ENCODE data around the gene NCOA7. TPM values are rescaled to one million over a fixed set of nuclear protein-coding genes. Genes with fewer than 3 reads are reported as not detected.

The NCOA7 gene
- total RNA-seq, 4 donors from 2014 or later: 11.1 to 28.4 (median 22.1) TPM

DNA sequence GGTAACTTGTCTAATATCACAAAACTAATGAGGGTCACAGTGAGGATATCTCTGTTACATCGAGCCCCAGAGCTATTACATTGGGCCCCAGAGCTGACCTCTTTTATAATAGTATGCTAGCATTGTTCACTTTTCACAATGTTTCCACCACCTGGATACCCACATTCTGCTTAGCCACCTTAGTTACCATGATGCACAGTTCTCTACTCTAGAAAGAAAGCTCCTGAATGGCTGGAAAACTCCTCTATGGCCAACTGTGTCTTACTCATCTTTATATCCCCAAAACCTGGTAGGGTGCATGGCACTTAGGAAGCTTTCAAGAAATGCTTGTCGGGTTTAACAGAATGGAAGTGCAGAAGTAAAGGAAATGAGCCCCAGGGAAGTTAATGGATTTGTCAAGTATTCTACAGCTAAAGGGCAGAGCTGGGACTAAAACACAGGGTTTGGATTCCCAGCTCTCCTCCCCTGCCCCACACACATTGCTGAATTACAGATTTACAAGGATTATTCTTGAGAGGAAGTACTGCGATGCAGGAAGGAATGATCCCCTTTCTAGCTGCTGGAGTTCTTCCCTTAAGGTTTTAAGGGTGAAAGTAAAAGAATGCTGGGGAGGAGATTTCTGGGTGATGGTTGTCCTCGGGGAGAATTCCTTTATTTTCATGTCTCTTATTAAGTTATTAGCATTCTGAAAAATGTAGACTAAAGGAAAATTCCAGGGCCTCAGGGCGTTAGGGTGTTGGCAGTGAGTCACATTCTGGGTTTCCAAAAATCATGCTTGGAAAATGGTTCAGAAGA lies 149.7 kb downstream of the NCOA7 start:
- TF ChIP-seq POLR2AphosphoS5 (IDR thresholded peaks at IDR 0.05): no peak
- no peak for TF ChIP-seq CTCF (IDR thresholded peaks at IDR 0.05)
- no peak for TF ChIP-seq EP300 (IDR thresholded peaks at IDR 0.05)
- no peak for TF ChIP-seq POLR2A (IDR thresholded peaks at IDR 0.05)
- no peak for DNase-seq (ENCODE audit: low spot score in 2 of 2)
- H3K4me1 ChIP-seq: peaks cover 51% of the 10 kb centered on the region
- H3K9me3 ChIP-seq: no peaks in the 10 kb centered on the region
- no peak overlapping the region for H3K4me3 ChIP-seq
- H3K27me3 ChIP-seq: no peaks in the 10 kb centered on the region
- no peaks in the 10 kb centered on the region for H3K36me3 ChIP-seq
- no peak overlapping the region for H3K27ac ChIP-seq
- WGBS: 31% methylated on average over 5 of the region's 5 CpGs

- no peaks in the 10 kb centered on the region for H3K9me3 ChIP-seq
- no peaks in the 10 kb centered on the region for H3K27me3 ChIP-seq
- H3K27ac ChIP-seq: no peak overlapping the region
- DNase-seq (ENCODE audit: low spot score in 2 of 2): no peak
- no peak overlapping the region for H3K4me3 ChIP-seq
- no peaks in the 10 kb centered on the region for H3K36me3 ChIP-seq
- peaks cover 71% of the 10 kb centered on the region for H3K4me1 ChIP-seq
- 53% methylated on average over 10 of the region's 10 CpGs for WGBS
- no peak for TF ChIP-seq EP300 (IDR thresholded peaks at IDR 0.05)
- TF ChIP-seq POLR2A (IDR thresholded peaks at IDR 0.05): no peak
- no peak for TF ChIP-seq CTCF (IDR thresholded peaks at IDR 0.05)
- no peak for TF ChIP-seq POLR2AphosphoS5 (IDR thresholded peaks at IDR 0.05)
Observed at GRCh38 chr6:125942672-125943527, 152.1 kb downstream of the NCOA7 start.

- peaks cover 74% of the 10 kb centered on the region for H3K4me1 ChIP-seq
Observed at GRCh38 chr6:125943528-125944433, 153.0 kb downstream of the NCOA7 start.

GRCh38 chr6:125944434-125944816 lies 153.7 kb downstream of the NCOA7 start:
- Histone ChIP-seq H3K27me3 (no peaks in the 10 kb centered on the region), H3K9me3 (no peaks in the 10 kb centered on the region), H3K4me1 (peaks cover 74% of the 10 kb centered on the region), H3K36me3 (no peaks in the 10 kb centered on the region), H3K4me3 (no peak overlapping the region), H3K27ac (peak overlapping the region; percentile 20)
- 14% methylated on average over 5 of the region's 5 CpGs for WGBS
- DNase-seq (ENCODE audit: low spot score in 2 of 2): peak in 1 of 2 donors; percentile 72
- TF ChIP-seq POLR2AphosphoS5 (IDR thresholded peaks at IDR 0.05) (peak in 1 of 3 donors; percentile 13), POLR2A (IDR thresholded peaks at IDR 0.05) (no peak), EP300 (IDR thresholded peaks at IDR 0.05) (no peak), CTCF (IDR thresholded peaks at IDR 0.05) (no peak)

More at GRCh38 chr6:125943528-125944433, 153.0 kb downstream of the NCOA7 start:
- Histone ChIP-seq H3K27me3 (no peaks in the 10 kb centered on the region), H3K36me3 (no peaks in the 10 kb centered on the region), H3K9me3 (no peaks in the 10 kb centered on the region), H3K27ac (peak overlapping the region; percentile 20), H3K4me3 (no peak overlapping the region)
- 55% methylated on average over 4 of the region's 4 CpGs for WGBS
- DNase-seq (ENCODE audit: low spot score in 2 of 2): no peak
- TF ChIP-seq EP300 (IDR thresholded peaks at IDR 0.05) (no peak), CTCF (IDR thresholded peaks at IDR 0.05) (no peak), POLR2A (IDR thresholded peaks at IDR 0.05) (no peak), POLR2AphosphoS5 (IDR thresholded peaks at IDR 0.05) (no peak)

Data from suprapubic skin (tissue), 4 donors.